Upper lobe of left lung (tissue), 4 donors: Measurements from ENCODE around the gene ZNF77.

Experiments
- POLR2AphosphoS5 ChIP-seq, 2 donors: sonication (generic); formaldehyde crosslinking; IDR thresholded peaks; one replicate each; pipeline ENCODE4 v1.5.1; 2017; ENCODE audit warnings: antibody characterized with exemption in 2 of 2
- TF ChIP-seq, protein P1 (sequence below), 6 experiments: fragments of 450-650 bp in 4 of 6; fragments of 200-600 bp in 2 of 6; sonication (generic) in 2 of 6; IDR thresholded peaks; one replicate each; pipeline ENCODE4 v1.5.1; 2016 to 2019; ENCODE audit warnings: antibody characterized with exemption in 6 of 6

DNA sequence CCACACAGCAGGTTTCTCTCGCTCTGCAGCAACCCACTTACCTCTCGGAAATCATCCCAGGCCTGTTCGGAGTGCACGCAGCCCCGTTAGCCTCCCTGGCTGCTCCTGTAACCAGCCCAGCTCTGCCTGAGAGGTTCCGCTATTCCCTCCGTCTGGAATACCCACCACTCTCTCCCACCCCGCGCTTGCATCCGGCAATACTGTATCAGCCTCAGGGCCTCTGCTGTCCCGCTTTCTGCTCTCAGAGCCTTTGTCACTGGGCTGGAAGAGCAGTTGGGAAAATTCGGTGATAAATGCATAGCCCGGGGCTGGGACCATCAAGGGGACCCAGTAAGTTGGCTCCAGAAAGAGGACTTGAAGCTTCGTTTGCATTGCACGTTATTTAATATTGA lies 31.8 kb upstream of the ZNF77 start:
- TF ChIP-seq, protein P1, sequence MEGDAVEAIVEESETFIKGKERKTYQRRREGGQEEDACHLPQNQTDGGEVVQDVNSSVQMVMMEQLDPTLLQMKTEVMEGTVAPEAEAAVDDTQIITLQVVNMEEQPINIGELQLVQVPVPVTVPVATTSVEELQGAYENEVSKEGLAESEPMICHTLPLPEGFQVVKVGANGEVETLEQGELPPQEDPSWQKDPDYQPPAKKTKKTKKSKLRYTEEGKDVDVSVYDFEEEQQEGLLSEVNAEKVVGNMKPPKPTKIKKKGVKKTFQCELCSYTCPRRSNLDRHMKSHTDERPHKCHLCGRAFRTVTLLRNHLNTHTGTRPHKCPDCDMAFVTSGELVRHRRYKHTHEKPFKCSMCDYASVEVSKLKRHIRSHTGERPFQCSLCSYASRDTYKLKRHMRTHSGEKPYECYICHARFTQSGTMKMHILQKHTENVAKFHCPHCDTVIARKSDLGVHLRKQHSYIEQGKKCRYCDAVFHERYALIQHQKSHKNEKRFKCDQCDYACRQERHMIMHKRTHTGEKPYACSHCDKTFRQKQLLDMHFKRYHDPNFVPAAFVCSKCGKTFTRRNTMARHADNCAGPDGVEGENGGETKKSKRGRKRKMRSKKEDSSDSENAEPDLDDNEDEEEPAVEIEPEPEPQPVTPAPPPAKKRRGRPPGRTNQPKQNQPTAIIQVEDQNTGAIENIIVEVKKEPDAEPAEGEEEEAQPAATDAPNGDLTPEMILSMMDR (IDR thresholded peaks at IDR 0.05) = no peak
- TF ChIP-seq POLR2AphosphoS5 (IDR thresholded peaks at IDR 0.05) = no peak
